HepG2 (cell line): ENCODE data around the gene MED25. TPM values are rescaled to one million over a fixed set of nuclear protein-coding genes. Genes with fewer than 3 reads are reported as not detected.

Experiments
- HES4 ChIP-seq: sonication (generic); formaldehyde crosslinking; IDR thresholded peaks from 2 replicates; pipeline ENCODE4 v1.9.0; 2021; ENCODE audit warnings: mild to moderate bottlenecking, missing genetic modification reagents, borderline replicate concordance
- KDM4B ChIP-seq: sonication (generic); formaldehyde crosslinking; IDR thresholded peaks from 2 replicates; pipeline ENCODE4 v1.4.0; 2020; ENCODE audit warnings: missing genetic modification reagents
- MED1 ChIP-seq: sonication (generic); formaldehyde crosslinking; IDR thresholded peaks from 2 replicates; pipeline ENCODE4 v1.4.0; 2020; ENCODE audit warnings: missing genetic modification reagents
- MLXIP ChIP-seq: sonication (generic); formaldehyde crosslinking; IDR thresholded peaks from 2 replicates; pipeline ENCODE4 v1.9.0; 2021; ENCODE audit warnings: missing genetic modification reagents, borderline replicate concordance
- MZF1 ChIP-seq: sonication (generic); formaldehyde crosslinking; IDR thresholded peaks from 2 replicates; pipeline ENCODE4 v1.8.1; 2023; ENCODE audit warnings: mild to moderate bottlenecking, missing genetic modification reagents, borderline replicate concordance
- NFKB2 ChIP-seq: sonication (generic); formaldehyde crosslinking; IDR thresholded peaks from 2 replicates; pipeline ENCODE4 v1.4.0; 2020; ENCODE audit warnings: missing genetic modification reagents, borderline replicate concordance
- SOX5 ChIP-seq: IDR thresholded peaks from 2 replicates; pipeline ENCODE4 v1.6.1; 2016; ENCODE audit warnings: borderline replicate concordance
- ZMAT3 ChIP-seq: sonication (generic); formaldehyde crosslinking; conservative IDR thresholded peaks from 2 replicates; pipeline ENCODE4 v1.7.0; 2021; ENCODE audit warnings: missing genetic modification reagents
- ZNF318 ChIP-seq: sonication (generic); formaldehyde crosslinking; IDR thresholded peaks from 2 replicates; pipeline ENCODE4 v1.4.0; 2020; ENCODE audit warnings: mild to moderate bottlenecking, missing genetic modification reagents
- ZNF33A ChIP-seq: sonication (generic); formaldehyde crosslinking; IDR thresholded peaks from 2 replicates; pipeline ENCODE4 v1.5.1; 2020; ENCODE audit warnings: missing genetic modification reagents, mild to moderate bottlenecking, moderate library complexity, borderline replicate concordance
- polyA plus RNA-seq, 8 experiments: library from polyadenylated mRNA; depleted of rRNA in 3 of 8; stranded (reverse) in 7 of 8; unstranded in 1 of 8; fragments of >200 nt; fragmentation: Illumina TruSeq in 4 of 8; extraction: Trizol in 4 of 8; gene quantifications; 2 replicates each; pipeline versions ENCODE4 v1.2.1 to v1.2.3, GENCODE V29; 2011 to 2016; ENCODE audit warnings: low read depth in 4 of 8, missing spikeins in 1 of 8, mixed read lengths in 1 of 8; ENCODE audit not compliant: insufficient read depth in 1 of 8
- total RNA-seq, 5 experiments: library from RNA; depleted of rRNA; stranded (reverse); fragments of >200 nt; fragmentation: Illumina TruSeq; extraction: Trizol; gene quantifications; 2 replicates each; pipeline ENCODE4 v1.2.3, GENCODE V29; 2016; ENCODE audit warnings: low read depth in 1 of 5
- TF ChIP-seq, protein P1 (sequence below): sonication (generic); formaldehyde crosslinking; IDR thresholded peaks from 2 replicates; pipeline ENCODE4 v1.4.0; 2020; ENCODE audit warnings: mild to moderate bottlenecking, missing genetic modification reagents
- TF ChIP-seq, protein P2 (sequence below): sonication (generic); formaldehyde crosslinking; IDR thresholded peaks from 2 replicates; pipeline ENCODE4 v1.5.0; 2020; ENCODE audit warnings: missing genetic modification reagents, mild to moderate bottlenecking, borderline replicate concordance
- TF ChIP-seq, protein P3 (sequence below): sonication (generic); formaldehyde crosslinking; conservative IDR thresholded peaks from 2 replicates; pipeline ENCODE4 v1.4.0; 2020; ENCODE audit warnings: missing genetic modification reagents

The MED25 gene
- total and polyA plus RNA-seq, 2 of the 13 experiments (the other 11 are each of a cell fraction or from before 2014, with no cell fraction given), result 11.1 to 15.1 TPM

DNA sequence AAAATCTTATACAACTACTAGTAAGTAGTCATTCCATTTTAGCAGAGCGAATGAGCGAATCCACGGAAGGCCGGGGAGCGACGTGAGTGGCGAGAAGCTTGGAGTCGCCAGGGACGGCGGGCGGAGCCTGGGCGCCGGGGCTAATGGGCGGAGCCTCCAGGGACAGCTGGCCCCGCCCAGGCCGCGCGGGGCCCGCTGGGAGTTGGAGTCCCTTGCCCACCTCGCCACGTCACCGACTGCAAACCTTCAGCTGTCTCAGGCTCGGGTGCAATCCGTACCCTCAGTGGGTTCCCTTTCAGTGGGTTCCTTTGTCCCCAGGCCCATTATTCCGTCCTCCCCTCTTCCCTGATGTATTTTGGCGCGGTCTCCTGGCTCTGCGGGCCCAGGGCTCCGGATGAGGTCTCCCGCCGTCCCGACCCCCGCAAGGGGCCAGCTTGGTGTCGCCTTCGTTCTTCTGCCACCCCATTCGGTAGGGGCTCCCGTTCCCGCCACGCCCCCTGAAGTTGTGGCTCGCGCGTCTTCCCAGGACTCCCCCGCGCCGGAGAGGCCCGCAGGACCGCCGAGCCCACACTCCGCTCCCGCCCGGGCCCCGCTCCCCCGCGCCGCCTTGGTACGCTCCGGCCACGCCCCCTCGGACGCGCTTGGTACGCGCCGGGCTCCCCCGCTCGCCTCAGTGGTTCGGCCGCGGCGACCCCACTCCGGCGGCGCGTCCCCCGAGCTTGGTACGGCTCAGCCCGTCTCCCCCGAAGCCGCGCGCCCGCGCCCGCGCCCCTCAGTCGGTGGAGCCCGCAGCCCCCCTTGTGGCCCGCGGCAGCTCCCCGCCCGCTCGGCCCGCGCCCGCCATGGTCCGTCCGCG, 32.6 kb downstream of the MED25 start, which contains the start of gene PTOV1 (continued):
- TF ChIP-seq ZNF318 (CRISPR knock-in tag), result no peak
- no peak for TF ChIP-seq MZF1 (CRISPR knock-in tag)
- TF ChIP-seq HES4 (CRISPR knock-in tag), result no peak
- TF ChIP-seq, protein P1, sequence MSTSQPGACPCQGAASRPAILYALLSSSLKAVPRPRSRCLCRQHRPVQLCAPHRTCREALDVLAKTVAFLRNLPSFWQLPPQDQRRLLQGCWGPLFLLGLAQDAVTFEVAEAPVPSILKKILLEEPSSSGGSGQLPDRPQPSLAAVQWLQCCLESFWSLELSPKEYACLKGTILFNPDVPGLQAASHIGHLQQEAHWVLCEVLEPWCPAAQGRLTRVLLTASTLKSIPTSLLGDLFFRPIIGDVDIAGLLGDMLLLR (CRISPR knock-in tag), result peak; percentile 29; the same call in 1 of the 2 replicates
- peak; percentile 52; the same call in 1 of the 2 replicates for TF ChIP-seq NFKB2 (CRISPR knock-in tag)
- peak; percentile 51 for TF ChIP-seq MED1 (CRISPR knock-in tag)
- 0 out of 2 replicates have a peak, but pooled peaks have one; percentile 38 for TF ChIP-seq KDM4B (CRISPR knock-in tag)
- no peak for TF ChIP-seq ZNF33A (CRISPR knock-in tag)
- no peak for TF ChIP-seq MLXIP
- 0 out of 2 replicates have a peak, but pooled peaks have one; percentile 7 for TF ChIP-seq SOX5 (CRISPR knock-in tag)
- TF ChIP-seq ZMAT3 (CRISPR knock-in tag), result no peak
- TF ChIP-seq, protein P2, sequence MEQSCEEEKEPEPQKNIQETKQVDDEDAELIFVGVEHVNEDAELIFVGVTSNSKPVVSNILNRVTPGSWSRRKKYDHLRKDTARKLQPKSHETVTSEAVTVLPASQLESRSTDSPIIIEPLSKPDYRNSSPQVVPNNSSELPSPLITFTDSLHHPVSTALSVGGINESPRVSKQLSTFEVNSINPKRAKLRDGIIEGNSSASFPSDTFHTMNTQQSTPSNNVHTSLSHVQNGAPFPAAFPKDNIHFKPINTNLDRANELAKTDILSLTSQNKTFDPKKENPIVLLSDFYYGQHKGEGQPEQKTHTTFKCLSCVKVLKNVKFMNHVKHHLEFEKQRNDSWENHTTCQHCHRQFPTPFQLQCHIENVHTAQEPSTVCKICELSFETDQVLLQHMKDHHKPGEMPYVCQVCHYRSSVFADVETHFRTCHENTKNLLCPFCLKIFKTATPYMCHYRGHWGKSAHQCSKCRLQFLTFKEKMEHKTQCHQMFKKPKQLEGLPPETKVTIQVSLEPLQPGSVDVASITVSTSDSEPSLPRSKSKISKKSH, result no peak
- TF ChIP-seq, protein P3, sequence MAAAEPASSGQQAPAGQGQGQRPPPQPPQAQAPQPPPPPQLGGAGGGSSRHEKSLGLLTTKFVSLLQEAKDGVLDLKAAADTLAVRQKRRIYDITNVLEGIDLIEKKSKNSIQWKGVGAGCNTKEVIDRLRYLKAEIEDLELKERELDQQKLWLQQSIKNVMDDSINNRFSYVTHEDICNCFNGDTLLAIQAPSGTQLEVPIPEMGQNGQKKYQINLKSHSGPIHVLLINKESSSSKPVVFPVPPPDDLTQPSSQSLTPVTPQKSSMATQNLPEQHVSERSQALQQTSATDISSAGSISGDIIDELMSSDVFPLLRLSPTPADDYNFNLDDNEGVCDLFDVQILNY (CRISPR knock-in tag), result peak; percentile 82
